SIG-M5 (cell line): ENCODE measurements around the gene DRAM2.
"Not testable (repeated sequence)": the region's sequence is repeated elsewhere in the genome, so short reads cannot be mapped to it uniquely, and the experiment has no call there.

Experiments
- DNase-seq: peaks from one replicate; lab custom pipeline; 2025; lab: John Stamatoyannopoulos, UW

The DRAM2 gene

GRCh38 chr1:111142356-111142975 is 2.6 kb upstream of the DRAM2 start:
- no peak for DNase-seq

GRCh38 chr1:111141245-111142220 is 1.6 kb upstream of the DRAM2 start:
- no peak for DNase-seq

GRCh38 chr1:111140680-111140967 is 731 bp upstream of the DRAM2 start:
- DNase-seq: no peak

GRCh38 chr1:111139324-111139955 is 453 bp downstream of the DRAM2 start:
- DNase-seq: no peak

GRCh38 chr1:111133866-111134265 is 6.0 kb downstream of the DRAM2 start:
- DNase-seq: no peak

- DNase-seq: no peak
Observed at GRCh38 chr1:111131693-111132092, 8.2 kb downstream of the DRAM2 start.

GRCh38 chr1:111129376-111129775 is 10.5 kb downstream of the DRAM2 start:
- no peak for DNase-seq

GRCh38 chr1:111127923-111128643 is 11.8 kb downstream of the DRAM2 start:
- peak; percentile 60 for DNase-seq

- DNase-seq: no peak
Observed at GRCh38 chr1:111126354-111126753, 13.5 kb downstream of the DRAM2 start.

- no peak for DNase-seq
Observed at GRCh38 chr1:111116496-111116895, 23.4 kb downstream of the DRAM2 start.

GRCh38 chr1:111110197-111110899 is 29.5 kb downstream of the DRAM2 start:
- DNase-seq: no peak

- DNase-seq: no peak
Observed at GRCh38 chr1:111104981-111105380, 34.9 kb downstream of the DRAM2 start.

GRCh38 chr1:111101854-111102642 is 37.8 kb downstream of the DRAM2 start:
- no peak for DNase-seq

GRCh38 chr1:111099289-111099688 is 40.6 kb downstream of the DRAM2 start:
- DNase-seq: no peak

- no peak for DNase-seq
Observed at GRCh38 chr1:111097356-111098099, 42.4 kb downstream of the DRAM2 start.

GRCh38 chr1:111095421-111095820 is 44.5 kb downstream of the DRAM2 start:
- DNase-seq: not testable (repeated sequence)

GRCh38 chr1:111089638-111090037 is 50.3 kb downstream of the DRAM2 start:
- no peak for DNase-seq

- no peak for DNase-seq
Observed at GRCh38 chr1:111085676-111086075, 54.2 kb downstream of the DRAM2 start.

- no peak for DNase-seq
Observed at GRCh38 chr1:111084999-111085398, 54.9 kb downstream of the DRAM2 start.
